Amniotic stem cell (primary cell): ENCODE measurements around the gene MAPT.

Source experiments
- DNase-seq: peaks from one replicate; lab custom pipeline; 2025; lab: John Stamatoyannopoulos, UW

Gene MAPT

DNA sequence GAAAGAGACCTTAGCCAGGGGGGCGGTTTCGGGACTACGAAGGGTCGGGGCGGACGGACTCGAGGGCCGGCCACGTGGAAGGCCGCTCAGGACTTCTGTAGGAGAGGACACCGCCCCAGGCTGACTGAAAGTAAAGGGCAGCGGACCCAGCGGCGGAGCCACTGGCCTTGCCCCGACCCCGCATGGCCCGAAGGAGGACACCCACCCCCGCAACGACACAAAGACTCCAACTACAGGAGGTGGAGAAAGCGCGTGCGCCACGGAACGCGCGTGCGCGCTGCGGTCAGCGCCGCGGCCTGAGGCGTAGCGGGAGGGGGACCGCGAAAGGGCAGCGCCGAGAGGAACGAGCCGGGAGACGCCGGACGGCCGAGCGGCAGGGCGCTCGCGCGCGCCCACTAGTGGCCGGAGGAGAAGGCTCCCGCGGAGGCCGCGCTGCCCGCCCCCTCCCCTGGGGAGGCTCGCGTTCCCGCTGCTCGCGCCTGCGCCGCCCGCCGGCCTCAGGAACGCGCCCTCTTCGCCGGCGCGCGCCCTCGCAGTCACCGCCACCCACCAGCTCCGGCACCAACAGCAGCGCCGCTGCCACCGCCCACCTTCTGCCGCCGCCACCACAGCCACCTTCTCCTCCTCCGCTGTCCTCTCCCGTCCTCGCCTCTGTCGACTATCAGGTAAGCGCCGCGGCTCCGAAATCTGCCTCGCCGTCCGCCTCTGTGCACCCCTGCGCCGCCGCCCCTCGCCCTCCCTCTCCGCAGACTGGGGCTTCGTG is at the start of gene MAPT:
MAPT (plus strand) TSS at position 533 of the 763 bp plus-strand sequence. CDS start 67,784 bp downstream, outside the sequence.
- DNase-seq = peak; percentile 88

GRCh38 chr17:45844695-45845375 is 49.5 kb upstream of the MAPT start, which contains the start of gene SPPL2C:
SPPL2C (plus strand) TSS chr17:45844881; CDS start chr17:45844907, 26 bp downstream.
- no peak for DNase-seq

DNA sequence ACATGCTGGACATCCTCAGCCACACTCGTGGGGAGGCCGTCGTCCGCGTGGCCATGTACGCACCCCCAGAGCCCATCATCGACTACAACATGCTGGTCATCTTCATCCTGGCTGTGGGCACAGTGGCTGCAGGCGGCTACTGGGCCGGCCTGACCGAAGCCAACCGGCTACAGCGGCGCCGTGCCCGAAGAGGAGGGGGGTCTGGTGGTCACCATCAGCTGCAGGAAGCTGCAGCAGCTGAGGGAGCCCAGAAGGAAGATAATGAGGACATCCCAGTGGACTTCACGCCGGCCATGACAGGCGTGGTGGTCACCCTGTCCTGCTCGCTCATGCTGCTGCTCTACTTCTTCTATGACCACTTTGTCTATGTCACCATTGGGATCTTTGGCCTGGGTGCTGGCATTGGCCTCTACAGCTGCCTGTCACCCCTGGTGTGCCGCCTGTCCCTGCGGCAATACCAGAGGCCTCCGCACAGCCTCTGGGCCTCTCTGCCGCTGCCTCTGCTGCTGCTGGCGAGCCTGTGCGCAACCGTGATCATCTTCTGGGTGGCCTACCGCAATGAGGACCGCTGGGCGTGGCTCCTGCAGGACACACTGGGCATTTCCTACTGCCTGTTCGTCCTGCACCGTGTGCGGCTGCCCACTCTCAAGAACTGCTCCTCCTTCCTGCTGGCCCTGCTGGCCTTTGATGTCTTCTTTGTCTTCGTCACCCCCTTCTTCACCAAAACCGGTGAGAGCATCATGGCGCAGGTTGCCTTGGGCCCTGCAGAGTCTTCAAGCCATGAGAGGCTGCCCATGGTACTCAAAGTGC is 48.8 kb upstream of the MAPT start:
- DNase-seq = no peak

- DNase-seq = no peak
These were observed 48.1 kb upstream of the MAPT start for GRCh38 chr17:45846223-45846622.

GRCh38 chr17:45846646-45847045 is 47.7 kb upstream of the MAPT start:
- no peak for DNase-seq

GRCh38 chr17:45847101-45847500 is 47.3 kb upstream of the MAPT start:
- no peak for DNase-seq

GRCh38 chr17:45847747-45848146 is 46.6 kb upstream of the MAPT start:
- DNase-seq = no peak

DNA sequence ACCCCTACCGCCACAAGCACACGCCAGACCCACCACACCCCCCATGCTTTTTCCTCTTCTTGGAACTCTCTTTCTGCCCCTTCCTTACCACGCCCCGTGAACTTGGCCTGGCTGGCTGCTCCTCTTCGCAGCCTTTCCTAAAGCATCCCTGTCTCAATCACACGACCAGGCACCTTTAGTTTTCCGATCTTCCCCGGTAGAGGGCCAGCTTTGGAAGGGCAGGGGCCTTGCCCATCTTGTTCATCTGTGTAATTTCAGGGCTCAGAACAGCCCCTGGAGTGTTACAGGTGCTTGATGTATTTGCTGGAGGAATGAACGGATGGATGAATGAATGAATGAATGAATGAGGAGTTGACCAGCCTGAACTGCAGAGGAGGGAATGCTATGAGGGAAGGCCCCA is 45.9 kb upstream of the MAPT start:
- no peak for DNase-seq

DNA sequence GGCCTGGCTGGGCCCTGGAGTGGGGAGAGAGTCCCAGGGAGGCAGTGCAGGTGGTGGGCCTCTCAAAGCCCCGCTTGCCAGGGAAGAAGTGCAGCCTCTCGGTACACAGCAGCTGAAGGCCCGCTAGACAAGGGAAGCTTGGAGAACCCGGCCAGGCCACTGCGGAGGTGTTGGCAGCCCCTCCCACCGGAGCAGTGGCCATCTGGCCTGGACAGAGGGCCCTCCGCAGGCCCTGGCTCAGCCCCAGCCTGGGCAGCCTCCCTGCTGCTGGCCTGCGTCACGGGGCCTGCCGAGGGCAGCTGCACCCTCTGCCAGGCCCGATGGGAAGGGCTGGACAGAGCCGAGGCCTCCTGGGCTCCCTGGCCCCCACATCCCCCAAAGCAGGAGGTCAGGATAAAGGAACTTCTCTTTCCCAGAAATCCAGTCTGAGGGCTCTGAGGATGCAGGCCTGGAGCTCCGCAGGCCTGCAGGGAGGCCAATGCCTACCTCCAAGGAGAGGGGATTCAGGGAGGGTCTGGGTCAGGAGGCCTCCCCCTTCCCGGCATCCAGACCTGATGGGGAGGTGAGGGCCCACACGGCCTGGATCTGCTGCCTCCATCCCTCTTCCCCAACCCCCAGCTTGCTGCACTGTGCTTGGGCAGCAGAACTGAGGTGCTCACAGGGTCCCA is 45.4 kb upstream of the MAPT start:
- no peak for DNase-seq

- no peak for DNase-seq
These were observed 44.8 kb upstream of the MAPT start for GRCh38 chr17:45849536-45849990.

GRCh38 chr17:45850011-45850410 is 44.3 kb upstream of the MAPT start:
- no peak for DNase-seq

- no peak for DNase-seq
These were observed 43.9 kb upstream of the MAPT start for GRCh38 chr17:45850468-45850867.

DNA sequence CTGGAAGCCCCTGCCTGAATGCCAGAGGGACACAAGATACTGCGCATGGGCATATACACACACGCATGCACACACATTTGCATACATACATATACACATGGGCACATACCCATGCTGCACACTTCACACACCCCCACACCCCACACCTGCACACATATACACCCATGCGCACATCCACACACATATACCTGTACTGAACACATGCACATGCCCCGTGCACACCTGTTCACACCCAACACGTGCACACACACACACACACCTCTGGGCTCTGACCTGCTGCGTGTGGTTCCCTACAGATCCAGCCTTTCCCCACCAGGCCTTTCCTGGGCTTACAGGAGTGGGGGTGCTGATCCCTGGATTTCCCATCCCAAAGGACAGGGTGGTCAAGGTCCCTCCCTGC is 43.3 kb upstream of the MAPT start:
- DNase-seq = no peak

DNA sequence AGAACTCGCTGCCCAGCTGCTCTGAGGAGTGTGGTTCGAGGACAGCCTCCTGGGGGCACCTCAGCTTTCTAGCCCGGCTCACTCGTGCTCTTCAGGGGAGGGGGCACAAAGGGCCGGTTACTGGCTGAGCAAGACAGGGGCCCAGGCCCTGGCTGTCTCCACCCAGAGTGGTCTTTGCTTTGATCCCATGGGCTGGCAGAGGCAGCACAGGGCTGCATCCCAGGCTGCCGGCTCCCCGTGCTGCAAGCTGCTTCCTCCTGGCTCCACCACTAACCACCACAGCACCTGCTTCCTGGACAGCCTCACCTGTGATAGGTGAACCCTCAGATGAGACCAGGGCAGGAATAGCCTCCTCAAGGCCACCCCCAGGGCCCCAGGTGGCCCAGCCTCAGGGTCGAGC is 42.9 kb upstream of the MAPT start:
- DNase-seq = no peak

GRCh38 chr17:45851873-45852272 is 42.5 kb upstream of the MAPT start:
- no peak for DNase-seq

DNA sequence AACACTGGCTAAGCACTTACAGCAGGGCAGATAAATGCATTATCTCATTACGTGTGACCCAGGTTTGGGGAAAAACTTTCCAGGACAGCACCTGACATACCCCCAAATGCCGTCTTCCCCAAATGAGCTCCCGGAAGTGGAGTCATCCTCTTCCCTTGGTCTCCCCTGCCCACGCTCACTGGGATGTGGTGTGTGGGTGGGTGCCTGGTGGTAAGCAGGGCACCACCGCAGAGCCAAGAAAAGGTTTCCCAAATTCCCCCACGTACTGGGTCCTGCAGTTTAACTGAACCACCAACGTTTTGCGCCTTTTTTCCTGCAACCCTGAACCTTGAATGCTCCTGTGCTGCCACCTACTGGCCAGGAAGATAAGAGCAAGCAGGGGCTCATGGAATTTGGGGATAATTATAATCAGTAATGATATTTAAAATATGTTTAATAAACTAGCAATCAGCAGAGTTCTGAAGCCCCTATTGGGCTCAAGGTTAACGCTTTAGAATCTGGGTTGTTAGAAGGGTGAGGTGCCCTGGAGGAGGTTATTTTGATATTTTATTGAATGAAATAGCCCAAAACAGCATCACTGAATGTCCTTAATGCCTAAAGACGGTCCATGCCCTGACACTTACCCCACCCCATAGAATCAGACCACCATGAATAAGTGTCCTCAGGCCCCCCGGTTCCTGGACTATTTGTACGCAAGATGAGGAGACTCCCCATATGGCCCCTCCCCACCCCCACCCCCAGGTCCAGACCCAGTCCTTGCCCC is 41.6 kb upstream of the MAPT start:
- DNase-seq = peak; percentile 11

DNA sequence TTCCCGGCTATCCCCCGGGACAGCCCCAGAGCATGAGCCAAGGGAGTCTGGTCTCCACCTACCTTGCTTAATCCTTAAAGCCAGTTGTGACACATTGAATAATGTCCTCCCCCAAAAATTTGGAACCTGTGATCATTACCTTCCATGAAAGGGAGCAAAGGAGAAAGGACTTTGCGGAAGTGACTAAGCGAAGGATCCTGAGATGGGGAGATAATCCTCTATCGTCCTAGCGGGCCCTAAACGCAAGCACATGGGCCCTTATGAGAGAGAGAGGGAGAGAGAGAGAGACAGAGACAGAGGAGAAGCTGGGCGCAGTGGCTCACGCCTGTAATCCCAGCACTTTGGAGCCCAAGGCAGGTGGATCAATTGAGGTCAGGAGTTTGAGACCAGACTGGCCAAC is 40.1 kb upstream of the MAPT start:
- no peak for DNase-seq

DNA sequence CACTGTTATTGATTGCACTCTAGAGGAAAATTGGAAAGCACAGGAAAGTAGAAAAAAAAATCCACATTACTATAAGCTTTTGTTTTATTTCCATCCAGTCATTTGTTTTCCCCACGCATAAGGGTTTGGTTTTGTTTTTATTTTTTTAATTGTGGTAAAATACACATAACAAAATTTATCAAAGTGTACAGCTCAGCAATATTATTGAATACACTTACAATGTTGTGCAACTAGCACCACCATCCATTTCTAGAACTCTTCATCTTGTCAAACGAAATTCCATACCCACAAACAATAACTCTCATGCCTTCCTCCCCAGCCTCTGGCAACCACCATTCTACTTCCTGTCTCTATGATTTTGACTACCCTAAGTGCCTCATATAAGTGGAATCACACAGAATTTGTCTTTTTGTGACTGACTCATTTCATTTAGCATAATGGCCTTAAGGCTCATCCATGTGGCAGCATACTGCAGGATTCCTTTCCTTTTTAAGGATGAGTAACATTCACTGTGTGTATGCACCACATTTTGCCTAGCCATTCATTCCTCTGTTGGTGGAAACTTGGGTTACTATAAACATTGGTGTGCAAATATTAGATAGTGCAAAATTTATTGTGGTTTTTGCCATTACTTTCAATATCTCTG is 38.5 kb upstream of the MAPT start:
- DNase-seq = no peak

DNA sequence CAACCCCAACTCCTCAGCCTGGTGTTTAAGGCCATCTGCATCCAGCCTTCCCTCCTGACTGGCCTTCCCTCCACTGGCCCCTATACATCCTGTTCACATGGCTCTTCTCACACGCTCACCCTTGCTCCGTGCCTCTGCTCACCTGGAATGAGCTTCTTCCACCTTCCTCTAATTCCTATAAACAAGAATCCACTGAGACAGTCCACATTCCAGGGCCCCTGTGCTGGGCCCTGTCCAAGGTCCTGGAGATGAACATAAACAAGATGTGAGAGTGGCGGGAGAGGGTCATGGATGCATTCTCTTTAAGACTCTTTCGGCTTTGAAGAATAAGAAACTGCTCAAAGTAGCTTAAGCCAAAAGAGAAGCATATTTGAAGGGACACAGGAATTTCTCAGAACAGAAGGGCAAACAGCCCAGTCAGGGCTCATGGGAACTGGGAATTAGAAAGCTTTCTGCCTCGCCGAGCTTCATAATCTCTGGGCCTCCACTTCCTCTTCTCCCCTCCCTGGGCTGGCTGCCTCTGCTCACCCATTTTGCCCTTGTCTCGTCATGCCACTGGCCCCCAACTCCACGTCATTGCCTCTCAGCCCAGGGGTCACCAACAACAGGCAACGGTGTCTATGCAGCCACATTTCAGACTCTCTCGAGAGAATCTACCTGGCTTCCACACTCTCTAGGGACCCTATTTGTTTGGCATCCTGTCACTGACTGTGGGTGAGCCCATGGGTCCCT is 36.2 kb upstream of the MAPT start:
- DNase-seq = peak; percentile 5

- DNase-seq = no peak
These were observed 33.2 kb upstream of the MAPT start for GRCh38 chr17:45861165-45861564.
